AML-193 (cell line): ENCODE results near the gene SMYD1.
A peak's percentile ranks its signal among the peaks of the same experiment; 100 is the strongest.

Source experiments
- DNase-seq, 2 experiments: peaks; one replicate each; lab custom pipeline; 2025; lab: John Stamatoyannopoulos, UW

The SMYD1 gene

DNA sequence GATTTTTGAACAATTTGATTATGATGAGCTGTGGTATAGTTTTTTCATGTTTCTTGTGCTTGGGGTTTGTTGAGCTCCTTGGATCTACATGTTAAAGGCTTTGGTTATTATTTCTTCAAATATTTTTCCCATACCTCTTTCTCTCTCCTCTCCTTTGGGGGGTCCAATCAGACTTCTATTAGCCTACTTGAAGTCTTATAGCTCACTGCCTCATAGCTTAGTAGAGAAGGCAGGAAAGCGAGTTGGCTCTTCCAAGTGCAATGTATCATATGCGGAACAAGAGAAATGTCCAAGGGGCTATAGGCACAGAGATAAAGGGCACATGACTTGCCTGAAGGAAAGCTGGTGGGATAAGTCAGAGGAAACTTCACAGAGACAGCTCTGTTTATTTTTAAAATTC is 74.3 kb downstream of the SMYD1 start:
- DNase-seq: no peak

- DNase-seq: no peak
Observed at GRCh38 chr2:88144271-88144670, 76.6 kb downstream of the SMYD1 start.

DNA sequence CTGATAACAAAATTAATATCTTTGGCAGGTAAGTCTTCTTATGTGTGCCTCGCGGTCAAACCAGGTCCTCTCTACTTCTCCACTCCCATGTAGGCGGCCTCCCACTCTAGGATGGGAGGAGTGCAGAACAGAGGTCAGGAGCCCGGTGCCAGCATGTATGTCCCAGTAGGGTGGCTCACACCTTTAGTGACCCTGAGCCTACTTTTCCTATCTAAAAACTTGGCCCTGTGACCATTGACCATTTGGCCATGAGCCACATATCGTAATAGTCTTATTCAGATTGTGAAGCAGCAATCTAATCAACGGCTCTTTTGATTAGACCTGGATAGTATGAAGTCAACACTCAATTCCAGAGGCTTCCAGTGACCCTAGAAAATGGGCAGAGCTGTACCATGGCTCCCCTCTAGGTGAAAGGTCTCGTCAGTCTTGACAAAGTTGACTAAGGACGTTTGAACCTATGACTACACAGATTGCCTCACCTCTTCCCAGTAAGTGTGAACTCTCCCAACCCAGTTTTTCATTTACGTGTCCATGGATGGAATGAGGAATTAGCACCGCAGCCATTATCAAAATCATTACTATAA is 77.4 kb downstream of the SMYD1 start:
- no peak for DNase-seq

DNA sequence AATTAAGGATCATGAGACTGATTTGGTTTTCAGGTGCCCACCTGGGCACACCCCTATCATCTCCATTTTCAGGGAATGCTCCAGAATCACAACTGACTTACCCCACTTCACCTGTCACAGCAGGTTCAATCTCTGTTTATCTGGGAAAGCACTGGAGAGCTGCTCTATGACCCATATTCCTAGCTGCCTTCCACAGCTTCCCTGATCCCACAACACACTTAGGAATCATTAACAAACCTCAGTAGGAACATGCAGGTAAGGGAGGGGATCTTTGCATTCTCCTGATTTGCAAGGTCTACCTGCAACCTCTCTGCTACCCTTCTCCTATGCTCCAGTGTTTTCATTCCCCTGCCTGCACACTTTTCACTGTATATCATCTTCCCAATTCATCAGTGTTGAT is 79.0 kb downstream of the SMYD1 start:
- DNase-seq: no peak

DNA sequence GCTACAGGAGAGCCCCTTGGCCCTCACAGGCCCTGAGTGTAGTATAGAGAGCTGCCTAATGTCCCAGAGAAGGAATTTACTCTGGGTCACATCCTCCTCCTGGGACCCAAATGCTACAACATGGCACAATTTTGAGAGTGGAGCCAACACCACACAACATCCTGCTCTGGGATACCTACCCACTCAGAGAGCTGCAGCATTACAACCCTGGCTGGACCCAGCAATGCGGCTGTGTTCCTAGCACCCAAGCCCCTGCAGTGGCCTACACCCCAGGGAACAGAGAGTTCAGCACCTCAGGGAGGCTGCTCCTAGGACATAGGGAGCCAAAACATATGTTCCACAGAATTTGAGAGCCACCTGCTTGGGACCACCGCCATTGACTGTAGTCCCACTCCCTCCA is 79.5 kb downstream of the SMYD1 start:
- DNase-seq: no peak

DNA sequence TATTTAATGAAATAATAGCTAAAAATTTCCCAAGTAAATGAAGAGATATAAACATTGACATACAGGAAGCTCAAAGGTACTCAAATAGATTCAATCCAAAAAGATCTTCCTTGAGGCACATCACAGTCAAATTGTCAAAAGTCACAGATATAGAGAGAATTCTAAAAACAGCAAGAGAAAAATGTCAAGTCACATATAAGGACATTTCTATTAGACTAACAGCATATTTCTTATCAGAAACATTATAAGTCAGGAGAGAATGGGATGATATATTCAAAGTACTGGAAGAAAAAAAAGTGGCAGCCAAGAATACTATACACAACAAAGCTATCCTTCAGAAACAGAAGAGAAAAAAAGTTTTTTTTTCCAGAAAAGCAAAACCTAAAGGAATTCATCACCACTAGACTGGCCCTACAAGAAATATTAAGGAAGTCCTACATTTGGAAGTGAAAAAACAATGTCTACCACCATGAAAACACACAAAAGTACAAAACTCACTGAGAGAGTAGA is 81.4 kb downstream of the SMYD1 start:
- no peak for DNase-seq

DNA sequence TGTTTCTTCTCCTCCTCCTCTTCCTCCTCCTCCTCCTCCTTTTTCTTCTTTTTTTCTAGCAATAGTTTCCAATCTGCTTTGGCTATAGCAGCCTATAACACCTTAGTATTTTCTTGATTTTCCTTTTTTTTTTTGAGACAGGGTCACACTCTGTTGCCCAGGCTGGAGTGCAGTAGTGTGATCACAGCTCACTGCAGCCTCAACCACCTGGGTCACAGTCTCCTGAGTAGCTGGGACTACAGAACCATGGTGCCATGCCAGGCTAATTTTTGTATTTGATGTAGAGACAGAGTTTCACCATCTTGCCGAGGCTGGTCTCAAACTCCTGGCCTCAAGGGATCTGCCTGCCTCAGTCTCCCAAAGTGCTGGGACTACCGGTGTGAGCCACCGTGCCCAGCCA is 91.9 kb downstream of the SMYD1 start:
- DNase-seq: no peak

- peak; percentile 43 to 54 for DNase-seq
Observed at GRCh38 chr2:88159955-88160415, 92.4 kb downstream of the SMYD1 start.

GRCh38 chr2:88160517-88160916 is 92.9 kb downstream of the SMYD1 start:
- no peak for DNase-seq

- no peak for DNase-seq
Observed at GRCh38 chr2:88161446-88162244, 94.0 kb downstream of the SMYD1 start.
